HG03558 (cell line): ENCODE measurements around the gene PCDHGB3.
"Not testable (repeated sequence)": the region's sequence is repeated elsewhere in the genome, so short reads cannot be mapped to it uniquely, and the experiment has no call there.

Source experiments
- ATAC-seq: cut with Tn5 transposase; IDR thresholded peaks from one replicate; pipeline ENCODE4 v1.9.1; 2021; ENCODE audit warnings: moderate number of reproducible peaks; ENCODE audit not compliant: unreplicated experiment; ENCODE audit errors: extremely low read depth

The PCDHGB3 gene

DNA sequence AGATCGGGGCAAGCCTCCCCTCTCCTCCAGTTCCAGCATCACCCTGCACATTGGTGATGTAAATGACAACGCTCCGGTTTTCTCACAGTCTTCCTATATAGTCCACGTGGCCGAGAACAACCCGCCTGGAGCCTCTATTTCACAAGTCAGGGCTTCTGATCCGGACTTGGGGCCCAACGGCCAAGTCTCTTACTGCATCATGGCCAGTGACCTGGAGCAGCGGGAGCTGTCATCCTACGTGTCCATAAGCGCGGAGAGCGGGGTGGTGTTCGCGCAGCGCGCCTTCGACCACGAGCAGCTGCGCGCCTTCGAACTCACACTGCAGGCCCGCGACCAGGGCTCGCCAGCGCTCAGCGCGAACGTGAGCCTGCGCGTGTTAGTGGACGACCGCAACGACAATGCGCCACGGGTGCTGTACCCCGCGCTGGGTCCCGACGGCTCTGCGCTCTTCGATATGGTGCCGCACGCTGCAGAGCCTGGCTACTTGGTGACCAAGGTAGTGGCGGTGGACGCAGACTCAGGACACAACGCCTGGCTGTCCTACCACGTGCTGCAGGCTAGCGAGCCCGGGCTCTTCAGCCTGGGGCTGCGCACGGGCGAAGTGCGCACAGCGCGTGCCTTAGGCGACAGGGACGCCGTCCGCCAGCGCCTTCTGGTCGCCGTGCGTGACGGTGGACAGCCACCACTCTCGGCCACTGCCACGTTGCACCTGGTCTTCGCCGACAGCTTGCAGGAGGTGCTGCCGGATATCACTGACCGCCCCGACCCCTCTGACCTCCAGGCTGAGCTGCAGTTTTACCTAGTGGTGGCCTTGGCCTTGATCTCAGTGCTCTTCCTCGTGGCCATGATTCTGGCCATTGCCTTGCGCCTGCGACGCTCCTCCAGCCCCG, 19.4 kb downstream of the PCDHGB3 start:
- no peak for ATAC-seq

DNA sequence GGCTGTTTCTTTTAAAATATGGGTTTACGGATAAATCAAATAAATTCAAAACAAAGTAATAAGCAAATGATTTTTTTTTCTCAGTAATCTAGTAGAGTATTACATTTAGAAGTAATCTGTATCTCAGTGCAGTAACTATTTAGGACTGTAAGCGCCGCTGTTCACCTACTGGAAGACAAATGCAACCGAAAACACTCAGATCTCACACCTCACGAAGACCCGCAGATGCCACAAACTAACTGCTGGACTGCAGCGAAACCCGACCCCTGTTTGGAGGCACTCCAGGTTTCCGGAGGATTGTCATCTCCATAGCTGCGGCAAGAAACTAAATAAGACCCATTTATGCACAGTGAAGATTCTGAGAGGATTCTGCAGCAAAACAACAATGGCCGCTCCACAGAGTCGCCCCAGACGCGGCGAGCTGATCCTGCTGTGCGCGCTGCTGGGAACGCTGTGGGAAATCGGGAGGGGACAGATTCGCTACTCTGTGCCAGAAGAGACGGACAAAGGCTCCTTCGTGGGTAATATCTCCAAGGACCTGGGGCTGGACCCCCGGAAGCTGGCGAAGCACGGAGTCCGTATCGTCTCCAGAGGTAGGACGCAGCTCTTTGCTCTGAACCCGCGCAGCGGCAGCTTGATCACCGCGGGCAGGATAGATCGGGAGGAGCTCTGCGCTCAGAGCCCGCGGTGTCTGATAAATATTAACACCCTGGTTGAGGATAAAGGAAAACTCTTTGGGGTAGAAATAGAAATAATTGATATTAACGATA, 22.6 kb downstream of the PCDHGB3 start, which contains the start of gene PCDHGA8:
Gene PCDHGA8 (plus strand): TSS at position 205 of the 770 bp plus-strand sequence. CDS start 181 bp downstream, at position 386.
- ATAC-seq = no peak

DNA sequence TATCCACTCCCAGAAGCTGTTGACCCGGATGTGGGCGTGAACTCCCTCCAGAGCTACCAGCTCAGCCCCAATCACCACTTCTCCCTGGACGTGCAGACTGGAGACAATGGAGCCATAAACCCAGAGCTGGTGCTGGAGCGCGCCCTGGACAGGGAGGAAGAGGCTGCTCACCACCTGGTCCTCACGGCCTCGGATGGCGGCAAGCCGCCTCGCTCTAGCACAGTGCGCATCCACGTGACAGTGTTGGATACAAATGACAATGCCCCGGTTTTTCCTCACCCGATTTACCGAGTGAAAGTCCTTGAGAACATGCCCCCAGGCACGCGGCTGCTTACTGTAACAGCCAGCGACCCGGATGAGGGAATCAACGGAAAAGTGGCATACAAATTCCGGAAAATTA, 23.2 kb downstream of the PCDHGB3 start:
- ATAC-seq = no peak

DNA sequence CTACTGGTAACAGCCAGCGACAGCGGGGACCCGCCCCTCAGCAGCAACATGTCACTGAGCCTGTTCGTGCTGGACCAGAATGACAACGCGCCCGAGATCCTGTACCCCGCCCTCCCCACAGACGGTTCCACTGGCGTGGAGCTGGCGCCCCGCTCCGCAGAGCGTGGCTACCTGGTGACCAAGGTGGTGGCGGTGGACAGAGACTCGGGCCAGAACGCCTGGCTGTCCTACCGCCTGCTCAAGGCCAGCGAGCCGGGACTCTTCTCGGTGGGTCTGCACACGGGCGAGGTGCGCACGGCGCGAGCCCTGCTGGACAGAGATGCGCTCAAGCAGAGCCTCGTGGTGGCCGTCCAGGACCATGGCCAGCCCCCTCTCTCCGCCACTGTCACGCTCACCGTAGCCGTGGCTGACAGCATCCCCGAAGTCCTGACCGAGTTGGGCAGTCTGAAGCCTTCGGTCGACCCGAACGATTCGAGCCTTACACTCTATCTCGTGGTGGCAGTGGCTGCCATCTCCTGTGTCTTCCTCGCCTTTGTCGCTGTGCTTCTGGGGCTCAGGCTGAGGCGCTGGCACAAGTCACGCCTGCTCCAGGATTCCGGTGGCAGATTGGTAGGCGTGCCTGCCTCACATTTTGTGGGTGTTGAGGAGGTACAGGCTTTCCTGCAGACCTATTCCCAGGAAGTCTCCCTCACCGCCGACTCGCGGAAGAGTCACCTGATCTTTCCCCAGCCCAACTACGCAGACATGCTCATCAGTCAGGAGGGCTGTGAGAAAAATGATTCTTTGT, 24.6 kb downstream of the PCDHGB3 start:
- not testable (repeated sequence) for ATAC-seq

DNA sequence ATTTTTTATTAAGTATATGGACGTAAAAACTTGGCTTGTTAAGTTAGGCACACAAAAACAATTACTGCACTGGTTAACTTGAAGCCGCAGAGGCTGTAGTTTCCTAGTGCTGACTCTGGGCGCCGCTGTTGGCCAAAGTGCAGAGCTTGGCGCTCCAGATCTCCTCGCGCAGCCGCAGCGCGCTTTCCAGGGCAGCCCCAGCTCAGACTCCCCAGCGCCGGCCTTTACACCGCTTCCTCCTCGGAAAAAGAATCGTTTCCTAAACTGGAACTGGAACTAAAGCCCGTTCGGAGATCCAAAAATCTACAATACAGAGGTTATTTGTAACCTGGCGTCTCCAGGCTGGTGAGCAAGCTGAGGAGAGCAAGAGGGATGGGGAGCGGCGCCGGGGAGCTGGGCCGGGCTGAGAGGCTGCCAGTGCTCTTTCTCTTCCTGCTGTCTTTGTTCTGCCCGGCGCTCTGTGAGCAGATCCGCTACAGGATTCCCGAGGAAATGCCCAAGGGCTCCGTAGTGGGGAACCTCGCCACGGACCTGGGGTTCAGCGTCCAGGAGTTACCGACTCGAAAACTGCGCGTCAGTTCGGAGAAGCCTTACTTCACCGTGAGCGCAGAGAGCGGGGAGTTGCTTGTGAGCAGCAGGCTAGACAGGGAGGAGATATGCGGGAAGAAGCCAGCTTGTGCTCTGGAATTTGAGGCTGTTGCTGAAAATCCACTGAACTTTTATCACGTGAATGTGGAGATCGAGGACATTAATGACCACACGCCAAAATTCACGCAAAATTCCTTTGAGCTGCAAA, 27.9 kb downstream of the PCDHGB3 start, which contains the start of gene PCDHGB5:
Gene PCDHGB5 (plus strand): TSS at position 192 of the 796 bp plus-strand sequence. CDS start 181 bp downstream, at position 373.
- not testable (repeated sequence) for ATAC-seq

DNA sequence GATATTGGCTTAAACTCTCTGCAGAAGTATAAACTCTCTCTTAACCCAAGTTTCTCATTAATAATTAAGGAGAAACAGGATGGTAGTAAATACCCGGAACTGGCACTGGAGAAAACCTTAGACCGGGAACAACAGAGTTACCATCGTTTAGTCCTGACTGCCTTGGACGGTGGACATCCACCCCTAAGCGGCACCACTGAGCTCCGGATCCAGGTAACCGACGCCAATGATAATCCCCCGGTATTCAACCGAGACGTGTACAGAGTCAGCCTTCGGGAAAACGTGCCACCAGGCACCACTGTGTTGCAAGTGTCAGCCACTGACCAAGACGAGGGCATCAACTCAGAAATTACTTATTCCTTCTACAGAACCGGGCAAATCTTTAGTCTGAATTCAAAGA, 28.6 kb downstream of the PCDHGB3 start:
- no peak for ATAC-seq

DNA sequence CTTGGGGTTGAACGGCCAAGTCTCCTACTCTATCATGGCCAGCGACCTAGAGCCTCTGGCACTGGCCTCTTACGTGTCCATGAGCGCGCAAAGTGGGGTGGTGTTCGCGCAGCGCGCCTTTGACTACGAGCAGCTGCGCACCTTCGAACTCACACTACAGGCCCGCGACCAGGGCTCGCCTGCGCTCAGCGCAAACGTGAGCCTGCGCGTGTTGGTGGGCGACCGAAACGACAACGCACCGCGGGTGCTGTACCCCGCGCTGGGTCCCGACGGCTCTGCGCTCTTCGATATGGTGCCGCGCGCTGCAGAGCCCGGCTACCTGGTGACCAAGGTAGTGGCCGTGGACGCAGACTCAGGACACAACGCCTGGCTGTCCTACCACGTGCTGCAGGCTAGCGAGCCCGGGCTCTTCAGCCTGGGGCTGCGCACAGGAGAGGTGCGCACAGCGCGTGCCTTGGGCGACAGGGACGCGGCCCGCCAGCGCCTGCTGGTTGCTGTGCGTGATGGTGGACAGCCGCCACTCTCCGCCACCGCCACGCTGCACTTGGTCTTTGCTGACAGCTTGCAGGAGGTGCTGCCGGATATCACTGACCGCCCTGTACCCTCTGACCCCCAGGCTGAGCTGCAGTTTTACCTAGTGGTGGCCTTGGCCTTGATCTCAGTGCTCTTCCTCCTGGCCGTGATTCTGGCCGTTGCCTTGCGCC, 29.7 kb downstream of the PCDHGB3 start:
- ATAC-seq = no peak

DNA sequence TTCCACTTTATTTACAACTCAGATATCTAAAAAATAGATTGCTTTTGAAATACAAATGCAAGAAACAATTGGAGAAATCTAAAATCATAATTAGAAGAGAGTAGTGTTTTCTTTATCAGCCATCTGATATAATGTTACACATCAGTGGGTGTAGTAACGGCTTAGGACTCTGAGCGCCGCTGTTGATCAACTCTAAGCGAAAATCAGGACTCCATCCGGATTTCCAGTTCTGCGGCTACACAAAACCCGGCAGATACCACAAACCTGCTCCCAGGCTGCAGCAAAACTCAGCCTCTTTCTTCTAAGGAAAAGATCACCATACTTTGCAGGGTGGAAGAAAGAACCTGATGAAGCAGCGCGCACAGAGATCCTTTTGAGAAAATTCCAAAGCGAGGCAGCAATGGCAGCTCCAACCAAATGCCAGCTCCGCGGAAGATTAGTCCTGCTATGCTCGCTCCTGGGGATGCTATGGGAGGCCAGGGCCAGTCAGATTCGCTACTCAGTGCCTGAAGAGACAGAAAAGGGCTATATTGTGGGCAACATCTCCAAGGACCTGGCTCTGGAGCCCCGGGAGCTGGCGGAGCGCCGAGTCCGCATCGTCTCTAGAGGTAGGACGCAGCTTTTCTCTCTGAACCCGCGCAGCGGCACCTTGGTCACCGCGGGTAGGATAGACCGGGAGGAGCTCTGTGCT, 32.7 kb downstream of the PCDHGB3 start, which contains the start of gene PCDHGA9:
Gene PCDHGA9 (plus strand): TSS at position 226 of the 691 bp plus-strand sequence. CDS start 175 bp downstream, at position 401.
- ATAC-seq = no peak

DNA sequence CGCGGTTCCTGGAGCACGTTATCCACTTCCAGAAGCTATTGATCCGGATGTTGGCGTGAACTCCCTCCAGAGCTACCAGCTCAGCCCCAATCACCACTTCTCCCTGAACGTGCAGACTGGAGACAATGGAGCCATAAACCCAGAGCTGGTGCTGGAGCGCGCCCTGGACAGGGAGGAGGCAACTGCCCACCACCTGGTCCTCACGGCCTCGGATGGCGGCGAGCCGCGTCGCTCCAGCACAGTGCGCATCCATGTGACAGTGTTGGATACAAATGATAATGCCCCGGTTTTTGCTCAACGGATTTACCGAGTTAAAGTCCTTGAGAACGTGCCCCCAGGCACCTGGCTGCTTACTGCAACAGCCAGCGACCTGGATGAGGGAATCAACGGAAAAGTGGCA, 33.3 kb downstream of the PCDHGB3 start:
- ATAC-seq = no peak

DNA sequence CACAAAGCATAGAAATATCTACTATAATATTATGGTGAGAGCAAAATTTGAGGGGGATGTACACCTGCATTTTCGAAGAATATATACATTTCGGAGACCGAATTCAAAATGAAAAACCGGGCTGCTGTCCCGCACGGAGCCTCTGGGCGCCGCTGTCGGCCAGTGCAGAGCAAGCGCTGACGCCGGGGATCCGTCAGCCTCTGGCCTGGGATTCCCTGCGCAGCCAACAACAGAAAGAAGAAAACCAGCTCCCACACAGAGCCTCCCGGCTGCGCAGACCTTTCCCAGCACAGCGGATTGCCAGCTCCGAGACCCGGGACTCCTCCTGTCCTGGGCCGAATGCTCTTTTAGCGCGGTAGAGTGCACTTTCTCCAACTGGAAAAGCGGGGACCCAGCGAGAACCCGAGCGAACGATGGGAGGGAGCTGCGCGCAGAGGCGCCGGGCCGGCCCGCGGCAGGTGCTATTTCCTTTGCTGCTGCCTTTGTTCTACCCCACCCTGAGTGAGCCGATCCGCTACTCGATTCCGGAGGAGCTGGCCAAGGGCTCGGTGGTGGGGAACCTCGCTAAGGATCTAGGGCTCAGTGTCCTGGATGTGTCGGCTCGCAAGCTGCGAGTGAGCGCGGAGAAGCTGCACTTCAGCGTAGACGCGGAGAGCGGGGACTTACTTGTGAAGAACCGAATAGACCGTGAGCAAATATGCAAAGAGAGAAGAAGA, 37.9 kb downstream of the PCDHGB3 start, which contains the start of gene PCDHGB6:
Gene PCDHGB6 (plus strand): TSS at position 232 of the 716 bp plus-strand sequence. CDS start 182 bp downstream, at position 414.
- not testable (repeated sequence) for ATAC-seq

DNA sequence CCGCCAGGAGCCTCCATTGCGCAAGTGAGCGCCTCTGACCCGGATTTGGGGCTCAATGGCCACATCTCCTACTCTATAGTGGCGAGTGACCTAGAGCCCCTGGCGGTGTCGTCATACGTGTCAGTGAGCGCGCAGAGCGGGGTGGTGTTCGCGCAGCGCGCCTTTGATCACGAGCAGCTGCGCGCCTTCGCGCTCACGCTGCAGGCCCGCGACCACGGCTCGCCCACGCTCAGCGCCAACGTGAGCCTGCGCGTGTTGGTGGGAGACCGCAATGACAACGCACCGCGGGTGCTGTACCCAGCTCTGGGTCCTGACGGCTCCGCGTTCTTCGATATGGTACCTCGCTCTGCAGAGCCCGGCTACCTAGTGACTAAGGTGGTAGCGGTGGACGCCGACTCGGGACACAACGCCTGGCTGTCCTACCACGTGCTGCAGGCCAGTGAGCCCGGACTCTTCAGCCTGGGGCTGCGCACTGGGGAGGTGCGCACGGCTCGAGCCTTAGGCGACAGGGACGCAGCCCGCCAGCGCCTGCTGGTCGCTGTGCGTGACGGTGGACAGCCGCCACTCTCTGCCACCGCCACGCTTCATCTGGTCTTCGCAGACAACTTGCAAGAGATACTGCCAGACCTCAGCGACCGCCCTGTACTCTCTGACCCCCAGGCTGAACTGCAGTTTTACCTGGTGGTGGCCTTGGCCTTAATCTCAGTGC, 39.7 kb downstream of the PCDHGB3 start:
- ATAC-seq = no peak

DNA sequence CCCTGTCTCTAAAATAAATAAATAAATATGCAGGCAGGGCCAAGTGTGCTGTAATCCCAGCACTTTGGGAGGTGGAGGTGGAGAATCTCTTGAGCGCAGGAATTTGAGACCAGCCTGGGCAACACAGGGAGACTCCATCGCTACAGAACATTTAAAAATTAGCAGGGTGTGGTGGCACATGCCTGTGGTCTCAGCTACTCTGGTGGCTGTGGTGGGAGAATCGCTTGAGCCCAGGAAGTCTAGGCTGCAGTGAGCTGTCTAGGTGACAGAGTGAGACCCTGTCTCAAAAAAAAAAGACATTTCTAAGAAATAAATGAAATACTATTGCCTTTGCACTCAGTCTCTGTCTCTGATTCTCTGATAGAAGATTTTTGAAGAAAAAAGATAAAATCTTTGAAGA, 41.5 kb downstream of the PCDHGB3 start:
- no peak for ATAC-seq

DNA sequence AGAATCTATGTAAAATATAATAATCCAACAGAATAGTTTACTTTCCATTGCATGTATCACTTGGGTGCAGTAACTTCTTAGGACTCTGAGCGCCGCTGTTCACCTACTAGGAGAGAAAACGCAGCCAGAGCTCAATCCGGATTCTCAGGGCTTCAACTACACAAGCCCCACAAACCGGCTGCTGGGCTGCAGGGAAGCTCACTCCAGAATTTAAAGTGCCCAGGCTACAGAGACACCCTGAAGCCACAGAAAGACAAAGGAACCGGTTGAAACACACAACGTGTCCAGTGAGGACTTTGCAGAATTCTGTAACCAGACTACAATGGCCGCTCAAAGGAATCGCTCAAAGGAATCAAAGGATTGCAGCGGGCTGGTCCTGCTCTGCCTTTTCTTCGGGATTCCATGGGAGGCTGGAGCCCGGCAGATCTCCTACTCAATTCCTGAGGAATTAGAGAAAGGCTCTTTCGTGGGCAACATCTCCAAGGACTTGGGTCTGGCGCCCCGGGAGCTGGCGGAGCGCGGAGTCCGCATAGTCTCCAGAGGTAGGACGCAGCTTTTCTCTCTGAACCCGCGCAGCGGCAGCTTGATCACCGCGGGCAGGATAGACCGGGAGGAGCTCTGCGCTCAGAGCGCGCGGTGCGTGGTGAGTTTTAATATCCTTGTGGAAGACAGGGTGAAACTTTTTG, 43.0 kb downstream of the PCDHGB3 start, which contains the start of gene PCDHGA10:
Gene PCDHGA10 (plus strand): TSS at position 134 of the 686 bp plus-strand sequence. CDS start 189 bp downstream, at position 323.
- peak; percentile 62 for ATAC-seq

DNA sequence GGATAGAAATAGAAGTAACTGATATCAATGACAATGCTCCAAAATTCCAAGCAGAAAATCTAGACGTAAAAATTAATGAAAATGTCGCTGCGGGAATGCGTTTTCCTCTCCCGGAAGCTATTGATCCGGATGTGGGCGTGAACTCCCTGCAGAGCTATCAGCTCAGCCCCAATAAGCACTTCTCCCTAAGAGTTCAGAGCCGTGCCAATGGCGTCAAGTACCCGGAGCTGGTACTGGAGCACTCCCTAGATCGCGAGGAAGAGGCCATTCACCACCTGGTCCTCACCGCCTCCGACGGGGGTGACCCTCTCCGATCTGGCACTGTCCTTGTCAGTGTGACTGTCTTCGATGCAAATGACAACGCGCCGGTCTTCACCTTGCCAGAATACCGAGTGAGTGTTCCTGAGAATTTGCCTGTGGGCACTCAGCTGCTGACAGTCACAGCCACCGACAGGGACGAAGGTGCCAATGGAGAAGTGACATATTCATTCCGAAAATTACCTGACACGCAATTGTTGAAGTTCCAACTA, 43.6 kb downstream of the PCDHGB3 start:
- ATAC-seq = no peak

DNA sequence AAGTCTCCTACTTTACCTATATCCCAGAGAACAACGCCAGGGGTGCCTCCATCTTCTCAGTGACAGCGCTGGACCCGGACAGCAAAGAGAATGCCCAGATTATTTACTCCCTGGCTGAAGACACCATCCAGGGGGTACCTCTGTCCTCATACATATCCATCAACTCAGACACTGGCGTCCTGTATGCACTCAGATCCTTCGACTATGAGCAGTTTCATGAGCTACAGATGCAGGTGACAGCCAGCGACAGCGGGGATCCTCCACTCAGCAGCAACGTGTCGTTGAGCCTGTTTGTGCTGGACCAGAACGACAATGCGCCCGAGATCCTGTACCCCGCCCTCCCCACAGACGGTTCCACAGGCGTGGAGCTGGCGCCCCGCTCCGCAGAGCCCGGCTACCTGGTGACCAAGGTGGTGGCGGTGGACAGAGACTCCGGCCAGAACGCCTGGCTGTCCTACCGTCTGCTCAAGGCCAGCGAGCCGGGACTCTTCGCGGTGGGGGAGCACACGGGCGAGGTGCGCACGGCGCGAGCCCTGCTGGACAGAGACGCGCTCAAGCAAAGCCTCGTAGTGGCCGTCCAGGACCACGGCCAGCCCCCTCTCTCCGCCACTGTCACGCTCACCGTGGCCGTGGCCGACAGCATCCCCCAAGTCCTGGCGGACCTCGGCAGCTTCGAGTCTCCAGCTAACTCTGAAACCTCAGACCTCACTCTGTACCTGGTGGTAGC, 44.7 kb downstream of the PCDHGB3 start:
- not testable (repeated sequence) for ATAC-seq
